CD8-positive, alpha-beta memory T cell (primary cell): ENCODE data around the gene PAQR5. TPM values are rescaled to one million over a fixed set of nuclear protein-coding genes. Genes with fewer than 3 reads are reported as not detected.
"Not testable (repeated sequence)": the region's sequence is repeated elsewhere in the genome, so short reads cannot be mapped to it uniquely, and the experiment has no call there.

Experiments used
- CTCF ChIA-PET: fragments of 350-600 bp; sonication (Branson Sonifier 250); formaldehyde crosslinking; loops from one replicate; lab custom pipeline; 2021; ENCODE audit warnings: antibody characterized with exemption; lab: Charles Lee
- POLR2A ChIA-PET: fragments of 350-600 bp; sonication (Branson Sonifier 250); formaldehyde crosslinking; loops from one replicate; lab custom pipeline; 2021; ENCODE audit warnings: antibody characterized with exemption; lab: Charles Lee
- DNase-seq, 5 donors: peaks; one replicate each; pipeline versions ENCODE4 v3.0.0 to v3.0.0-alpha.2; 2020 to 2022; ENCODE audit warnings: mixed read lengths in 1 of 5
- H3K27ac ChIP-seq: one replicate; pipeline ENCODE4 v1.7.0; 2013; ENCODE audit warnings: low read depth, mild to moderate bottlenecking, low read length, moderate library complexity
- H3K27me3 ChIP-seq: 2 replicates; pipeline ENCODE4 v1.7.0; 2013; ENCODE audit warnings: low read length, mild to moderate bottlenecking; ENCODE audit not compliant: insufficient read depth, poor library complexity, severe bottlenecking
- H3K36me3 ChIP-seq: 2 replicates; pipeline ENCODE4 v1.7.0; 2013; ENCODE audit warnings: mild to moderate bottlenecking, low read length, moderate library complexity; ENCODE audit not compliant: insufficient read depth
- H3K4me1 ChIP-seq: 2 replicates; pipeline ENCODE4 v1.7.0; 2013; ENCODE audit warnings: mild to moderate bottlenecking, low read length, moderate library complexity; ENCODE audit not compliant: insufficient read depth
- H3K4me3 ChIP-seq: 2 replicates; pipeline ENCODE4 v1.7.0; 2013; ENCODE audit warnings: mild to moderate bottlenecking, low read length
- H3K9me3 ChIP-seq: 2 replicates; pipeline ENCODE4 v1.7.0; 2013; ENCODE audit warnings: mild to moderate bottlenecking, low read length
- H3K27ac Mint-ChIP-seq, 8 donors: one replicate each; pipeline ENCODE4 v1.8.0; 2020 to 2021; ENCODE audit warnings: mixed read lengths in 8 of 8, mild to moderate bottlenecking in 6 of 8, inconsistent platforms in 3 of 8, moderate library complexity in 3 of 8
- H3K27me3 Mint-ChIP-seq, 2 donors: one replicate each; pipeline ENCODE4 v1.8.0; 2020 to 2021; ENCODE audit warnings: mixed read lengths in 2 of 2, mild to moderate bottlenecking in 1 of 2, moderate library complexity in 1 of 2
- H3K36me3 Mint-ChIP-seq, 3 donors: one replicate each; pipeline ENCODE4 v1.8.0; 2020 to 2021; ENCODE audit warnings: mixed read lengths in 3 of 3, inconsistent platforms in 1 of 3, mild to moderate bottlenecking in 1 of 3
- H3K4me1 Mint-ChIP-seq, 3 donors: one replicate each; pipeline ENCODE4 v1.8.0; 2020 to 2021; ENCODE audit warnings: mixed read lengths in 3 of 3, inconsistent platforms in 1 of 3, mild to moderate bottlenecking in 1 of 3
- H3K4me3 Mint-ChIP-seq, 7 donors: one replicate each; pipeline ENCODE4 v1.8.0; 2020 to 2021; ENCODE audit warnings: mixed read lengths in 7 of 7, mild to moderate bottlenecking in 6 of 7, moderate library complexity in 4 of 7, inconsistent platforms in 2 of 7
- H3K9me3 Mint-ChIP-seq, 5 donors: one replicate each; pipeline ENCODE4 v1.8.0; 2020 to 2022; ENCODE audit warnings: mixed read lengths in 5 of 5, mild to moderate bottlenecking in 3 of 5, moderate library complexity in 2 of 5, inconsistent platforms in 1 of 5
- polyA plus RNA-seq: library from polyadenylated mRNA; unstranded; fragments of 300-500 nt; fragmentation: Illumina TruSeq; gene quantifications from one replicate; pipeline ENCODE4 v1.2.3, GENCODE V29; 2021
- total RNA-seq, 2 experiments: library from RNA; stranded (reverse); gene quantifications; one replicate each; pipeline ENCODE4 v1.2.3, GENCODE V29; 2021

The PAQR5 gene
- total and polyA plus RNA-seq, 3 experiments from 2014 or later: not detected

GRCh38 chr15:69324565-69324964, 25.9 kb downstream of the PAQR5 start:
- CTCF ChIA-PET: no interaction called here
- POLR2A ChIA-PET: interaction anchor here (0.7 kb wide), 1 partner anchor 151 kb away, joined by 5 read pairs; no protein-coding TSS in a partner anchor
- no peak overlapping the region for H3K27ac Mint-ChIP-seq

GRCh38 chr15:69325456-69325971, 26.8 kb downstream of the PAQR5 start:
- H3K4me3 ChIP-seq: no peak overlapping the region
- no peaks in the 10 kb centered on the region for H3K9me3 ChIP-seq
- no peak overlapping the region for H3K27ac Mint-ChIP-seq
- DNase-seq: no peak
- H3K27ac ChIP-seq: no peak overlapping the region
- H3K4me1 Mint-ChIP-seq: no peaks in the 10 kb centered on the region
- POLR2A ChIA-PET: interaction anchor here (0.7 kb wide), 1 partner anchor 150 kb away, joined by 5 read pairs; no protein-coding TSS in a partner anchor
- no peaks in the 10 kb centered on the region for H3K36me3 Mint-ChIP-seq
- H3K27me3 Mint-ChIP-seq: peaks cover 16 to 41% of the 10 kb centered on the region in 2 donors
- no peaks in the 10 kb centered on the region for H3K9me3 Mint-ChIP-seq
- no peaks in the 10 kb centered on the region for H3K4me1 ChIP-seq
- H3K27me3 ChIP-seq: no peaks in the 10 kb centered on the region
- CTCF ChIA-PET: no interaction called here
- H3K4me3 Mint-ChIP-seq: no peak overlapping the region
- H3K36me3 ChIP-seq: no peaks in the 10 kb centered on the region

More at GRCh38 chr15:69324565-69324964, 25.9 kb downstream of the PAQR5 start:
- Mint-ChIP-seq H3K36me3 (no peaks in the 10 kb centered on the region), H3K27me3 (peaks cover 16 to 37% of the 10 kb centered on the region in 2 donors), H3K4me1 (no peaks in the 10 kb centered on the region), H3K4me3 (peak overlapping the region in 1 of 7 donors; percentile 61), H3K9me3 (no peaks in the 10 kb centered on the region)
- no peak overlapping the region for H3K27ac ChIP-seq
- H3K4me3 ChIP-seq: no peak overlapping the region
- no peak for DNase-seq
- H3K27me3 ChIP-seq: no peaks in the 10 kb centered on the region
- H3K36me3 ChIP-seq: no peaks in the 10 kb centered on the region
- H3K9me3 ChIP-seq: no peaks in the 10 kb centered on the region
- H3K4me1 ChIP-seq: no peaks in the 10 kb centered on the region

GRCh38 chr15:69328080-69328479, 29.4 kb downstream of the PAQR5 start:
- no peak overlapping the region for H3K27ac Mint-ChIP-seq
- H3K4me3 Mint-ChIP-seq: no peak overlapping the region
- peaks cover 13 to 52% of the 10 kb centered on the region in 2 donors for H3K27me3 Mint-ChIP-seq
- H3K9me3 Mint-ChIP-seq: no peaks in the 10 kb centered on the region
- Histone ChIP-seq H3K4me3 (no peak overlapping the region), H3K36me3 (no peaks in the 10 kb centered on the region), H3K27me3 (no peaks in the 10 kb centered on the region), H3K4me1 (no peaks in the 10 kb centered on the region), H3K9me3 (no peaks in the 10 kb centered on the region), H3K27ac (no peak overlapping the region)
- ChIA-PET CTCF (no interaction called here), POLR2A (no interaction called here)
- DNase-seq: no peak
- no peaks in the 10 kb centered on the region for H3K4me1 Mint-ChIP-seq
- no peaks in the 10 kb centered on the region for H3K36me3 Mint-ChIP-seq

- Mint-ChIP-seq H3K4me3 (no peak overlapping the region), H3K36me3 (no peaks in the 10 kb centered on the region), H3K4me1 (no peaks in the 10 kb centered on the region), H3K27me3 (peaks cover 13 to 56% of the 10 kb centered on the region in 2 donors), H3K27ac (no peak overlapping the region), H3K9me3 (no peaks in the 10 kb centered on the region)
- Histone ChIP-seq H3K4me1 (no peaks in the 10 kb centered on the region), H3K9me3 (no peaks in the 10 kb centered on the region), H3K27ac (no peak overlapping the region), H3K36me3 (no peaks in the 10 kb centered on the region), H3K4me3 (no peak overlapping the region), H3K27me3 (no peaks in the 10 kb centered on the region)
- ChIA-PET CTCF (no interaction called here), POLR2A (no interaction called here)
- no peak for DNase-seq
Observed at GRCh38 chr15:69328739-69329138, 30.0 kb downstream of the PAQR5 start.

- Histone ChIP-seq H3K27ac (no peak overlapping the region), H3K4me3 (no peak overlapping the region), H3K9me3 (no peaks in the 10 kb centered on the region), H3K4me1 (no peaks in the 10 kb centered on the region), H3K27me3 (no peaks in the 10 kb centered on the region), H3K36me3 (no peaks in the 10 kb centered on the region)
- no peak overlapping the region for H3K27ac Mint-ChIP-seq
- no peak for DNase-seq
- no peak overlapping the region for H3K4me3 Mint-ChIP-seq
- peaks cover 0 to 1% (median 0%) of the 10 kb centered on the region in 5 donors for H3K9me3 Mint-ChIP-seq
- CTCF ChIA-PET: no interaction called here
- H3K27me3 Mint-ChIP-seq: peaks cover 1 to 27% of the 10 kb centered on the region in 2 donors
- no peaks in the 10 kb centered on the region for H3K36me3 Mint-ChIP-seq
- no peaks in the 10 kb centered on the region for H3K4me1 Mint-ChIP-seq
- POLR2A ChIA-PET: no interaction called here
Observed at GRCh38 chr15:69337138-69337537, 38.4 kb downstream of the PAQR5 start.

GRCh38 chr15:69338535-69339213, 40.0 kb downstream of the PAQR5 start:
- no peaks in the 10 kb centered on the region for H3K36me3 ChIP-seq
- H3K27ac ChIP-seq: no peak overlapping the region
- H3K27me3 Mint-ChIP-seq: peaks cover 3 to 22% of the 10 kb centered on the region in 2 donors
- ChIA-PET POLR2A (no interaction called here), CTCF (no interaction called here)
- no peak overlapping the region for H3K4me3 Mint-ChIP-seq
- H3K36me3 Mint-ChIP-seq: no peaks in the 10 kb centered on the region
- H3K9me3 Mint-ChIP-seq: peaks cover 0 to 1% (median 0%) of the 10 kb centered on the region in 5 donors
- H3K27ac Mint-ChIP-seq: no peak overlapping the region
- H3K4me3 ChIP-seq: no peak overlapping the region
- no peaks in the 10 kb centered on the region for H3K4me1 ChIP-seq
- DNase-seq: no peak
- H3K4me1 Mint-ChIP-seq: no peaks in the 10 kb centered on the region
- no peaks in the 10 kb centered on the region for H3K27me3 ChIP-seq
- H3K9me3 ChIP-seq: no peaks in the 10 kb centered on the region

- H3K27me3 ChIP-seq, DNase-seq, H3K9me3 ChIP-seq, H3K4me1 Mint-ChIP-seq, H3K4me3 Mint-ChIP-seq, H3K4me1 ChIP-seq, H3K9me3 Mint-ChIP-seq, POLR2A ChIA-PET, CTCF ChIA-PET, H3K4me3 ChIP-seq, H3K36me3 Mint-ChIP-seq, H3K36me3 ChIP-seq, H3K27ac ChIP-seq: not testable (repeated sequence)
- peaks cover 3 to 27% of the 10 kb centered on the region in 2 donors for H3K27me3 Mint-ChIP-seq
- peak overlapping the region in 1 of 8 donors; percentile 74 for H3K27ac Mint-ChIP-seq
Observed at GRCh38 chr15:69339214-69339543, 40.5 kb downstream of the PAQR5 start.

- CTCF ChIA-PET: no interaction called here
Observed at GRCh38 chr15:69340243-69340900, 41.7 kb downstream of the PAQR5 start.

More at GRCh38 chr15:69340243-69340900, 41.7 kb downstream of the PAQR5 start:
- Histone ChIP-seq H3K27ac (no peak overlapping the region), H3K27me3 (no peaks in the 10 kb centered on the region), H3K9me3 (no peaks in the 10 kb centered on the region), H3K4me3 (no peak overlapping the region), H3K4me1 (no peaks in the 10 kb centered on the region), H3K36me3 (no peaks in the 10 kb centered on the region)
- no peaks in the 10 kb centered on the region for H3K36me3 Mint-ChIP-seq
- peaks cover 0 to 1% (median 0%) of the 10 kb centered on the region in 5 donors for H3K9me3 Mint-ChIP-seq
- POLR2A ChIA-PET: no interaction called here
- no peak overlapping the region for H3K4me3 Mint-ChIP-seq
- H3K27ac Mint-ChIP-seq: peak overlapping the region in 1 of 8 donors; percentile 3
- peaks cover 3 to 24% of the 10 kb centered on the region in 2 donors for H3K27me3 Mint-ChIP-seq
- H3K4me1 Mint-ChIP-seq: no peaks in the 10 kb centered on the region
- DNase-seq: no peak
